ENCODE results near the gene VAV2.

DNA sequence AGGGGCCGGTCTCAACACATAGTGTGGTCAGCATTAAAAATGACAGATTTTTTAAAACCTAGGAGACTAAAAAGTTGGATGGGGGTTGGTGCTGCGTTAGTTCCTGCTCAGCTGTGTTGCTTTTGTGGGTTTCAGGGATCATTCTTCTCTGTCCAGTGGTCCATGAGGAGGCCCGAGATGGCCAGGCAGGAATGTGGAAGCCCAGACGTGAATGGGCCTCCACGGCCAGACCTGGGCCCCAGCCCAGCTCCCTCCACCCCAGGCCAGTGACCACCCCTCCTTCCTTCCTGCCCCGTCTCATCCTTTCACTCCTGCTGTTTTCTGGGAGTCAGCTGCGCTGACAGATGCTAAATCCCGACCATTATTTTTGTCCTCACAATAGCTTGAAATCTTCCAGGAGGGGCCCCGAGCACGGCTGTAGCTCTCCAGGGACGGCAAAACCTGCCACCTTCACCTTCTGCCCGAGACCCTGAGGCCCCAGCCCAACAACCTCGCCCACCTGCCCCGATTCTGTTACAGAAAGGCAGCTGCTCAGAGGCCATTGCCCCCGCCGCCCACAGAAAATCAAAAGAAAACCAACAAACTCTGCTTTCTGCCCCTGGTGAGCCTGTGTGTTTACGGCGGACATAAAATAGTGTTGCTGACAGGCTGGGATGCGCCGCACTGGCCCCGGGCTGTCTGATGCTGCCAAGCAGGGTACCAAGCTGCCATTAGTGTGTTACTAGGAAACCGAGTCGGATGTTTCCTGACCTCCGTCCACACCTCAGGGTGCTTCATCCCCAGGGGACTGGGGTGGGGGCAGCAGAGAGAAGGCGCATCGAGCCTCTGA is 170.3 kb downstream of the VAV2 start:
- TF ChIP-seq, protein P1, sequence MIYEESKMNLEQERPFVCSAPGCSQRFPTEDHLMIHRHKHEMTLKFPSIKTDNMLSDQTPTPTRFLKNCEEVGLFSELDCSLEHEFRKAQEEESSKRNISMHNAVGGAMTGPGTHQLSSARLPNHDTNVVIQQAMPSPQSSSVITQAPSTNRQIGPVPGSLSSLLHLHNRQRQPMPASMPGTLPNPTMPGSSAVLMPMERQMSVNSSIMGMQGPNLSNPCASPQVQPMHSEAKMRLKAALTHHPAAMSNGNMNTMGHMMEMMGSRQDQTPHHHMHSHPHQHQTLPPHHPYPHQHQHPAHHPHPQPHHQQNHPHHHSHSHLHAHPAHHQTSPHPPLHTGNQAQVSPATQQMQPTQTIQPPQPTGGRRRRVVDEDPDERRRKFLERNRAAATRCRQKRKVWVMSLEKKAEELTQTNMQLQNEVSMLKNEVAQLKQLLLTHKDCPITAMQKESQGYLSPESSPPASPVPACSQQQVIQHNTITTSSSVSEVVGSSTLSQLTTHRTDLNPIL (CRISPR knock-in tag; IDR thresholded peaks at IDR 0.05; ENCODE audit: low read depth) = no peak
- TF ChIP-seq ZFP3 (CRISPR knock-in tag; IDR thresholded peaks at IDR 0.05) (no peak), ZNF8 (CRISPR knock-in tag; IDR thresholded peaks at IDR 0.05) (no peak), ARNTL (CRISPR knock-in tag; IDR thresholded peaks at IDR 0.05; ENCODE audit: borderline replicate concordance, low read depth) (no peak), RARB (CRISPR knock-in tag; IDR thresholded peaks at IDR 0.05) (no peak), TOX (CRISPR knock-in tag; IDR thresholded peaks at IDR 0.05; ENCODE audit: borderline replicate concordance) (no peak), ZFP30 (CRISPR knock-in tag; IDR thresholded peaks at IDR 0.05) (no peak), OSR1 (CRISPR knock-in tag; IDR thresholded peaks at IDR 0.05) (no peak), ISL1 (CRISPR knock-in tag; IDR thresholded peaks at IDR 0.05) (no peak), CSDC2 (CRISPR knock-in tag; IDR thresholded peaks at IDR 0.05) (no peak)
- TF ChIP-seq, protein P2, sequence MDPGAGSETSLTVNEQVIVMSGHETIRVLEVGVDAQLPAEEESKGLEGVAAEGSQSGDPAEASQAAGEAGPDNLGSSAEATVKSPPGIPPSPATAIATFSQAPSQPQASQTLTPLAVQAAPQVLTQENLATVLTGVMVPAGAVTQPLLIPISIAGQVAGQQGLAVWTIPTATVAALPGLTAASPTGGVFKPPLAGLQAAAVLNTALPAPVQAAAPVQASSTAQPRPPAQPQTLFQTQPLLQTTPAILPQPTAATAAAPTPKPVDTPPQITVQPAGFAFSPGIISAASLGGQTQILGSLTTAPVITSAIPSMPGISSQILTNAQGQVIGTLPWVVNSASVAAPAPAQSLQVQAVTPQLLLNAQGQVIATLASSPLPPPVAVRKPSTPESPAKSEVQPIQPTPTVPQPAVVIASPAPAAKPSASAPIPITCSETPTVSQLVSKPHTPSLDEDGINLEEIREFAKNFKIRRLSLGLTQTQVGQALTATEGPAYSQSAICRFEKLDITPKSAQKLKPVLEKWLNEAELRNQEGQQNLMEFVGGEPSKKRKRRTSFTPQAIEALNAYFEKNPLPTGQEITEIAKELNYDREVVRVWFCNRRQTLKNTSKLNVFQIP (CRISPR knock-in tag; IDR thresholded peaks at IDR 0.05; ENCODE audit: borderline replicate concordance, low read depth) = no peak
- TF ChIP-seq, protein P3, sequence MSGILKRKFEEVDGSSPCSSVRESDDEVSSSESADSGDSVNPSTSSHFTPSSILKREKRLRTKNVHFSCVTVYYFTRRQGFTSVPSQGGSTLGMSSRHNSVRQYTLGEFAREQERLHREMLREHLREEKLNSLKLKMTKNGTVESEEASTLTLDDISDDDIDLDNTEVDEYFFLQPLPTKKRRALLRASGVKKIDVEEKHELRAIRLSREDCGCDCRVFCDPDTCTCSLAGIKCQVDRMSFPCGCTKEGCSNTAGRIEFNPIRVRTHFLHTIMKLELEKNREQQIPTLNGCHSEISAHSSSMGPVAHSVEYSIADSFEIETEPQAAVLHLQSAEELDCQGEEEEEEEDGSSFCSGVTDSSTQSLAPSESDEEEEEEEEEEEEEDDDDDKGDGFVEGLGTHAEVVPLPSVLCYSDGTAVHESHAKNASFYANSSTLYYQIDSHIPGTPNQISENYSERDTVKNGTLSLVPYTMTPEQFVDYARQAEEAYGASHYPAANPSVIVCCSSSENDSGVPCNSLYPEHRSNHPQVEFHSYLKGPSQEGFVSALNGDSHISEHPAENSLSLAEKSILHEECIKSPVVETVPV (CRISPR knock-in tag; IDR thresholded peaks at IDR 0.05) = no peak
- TF ChIP-seq, protein P4, sequence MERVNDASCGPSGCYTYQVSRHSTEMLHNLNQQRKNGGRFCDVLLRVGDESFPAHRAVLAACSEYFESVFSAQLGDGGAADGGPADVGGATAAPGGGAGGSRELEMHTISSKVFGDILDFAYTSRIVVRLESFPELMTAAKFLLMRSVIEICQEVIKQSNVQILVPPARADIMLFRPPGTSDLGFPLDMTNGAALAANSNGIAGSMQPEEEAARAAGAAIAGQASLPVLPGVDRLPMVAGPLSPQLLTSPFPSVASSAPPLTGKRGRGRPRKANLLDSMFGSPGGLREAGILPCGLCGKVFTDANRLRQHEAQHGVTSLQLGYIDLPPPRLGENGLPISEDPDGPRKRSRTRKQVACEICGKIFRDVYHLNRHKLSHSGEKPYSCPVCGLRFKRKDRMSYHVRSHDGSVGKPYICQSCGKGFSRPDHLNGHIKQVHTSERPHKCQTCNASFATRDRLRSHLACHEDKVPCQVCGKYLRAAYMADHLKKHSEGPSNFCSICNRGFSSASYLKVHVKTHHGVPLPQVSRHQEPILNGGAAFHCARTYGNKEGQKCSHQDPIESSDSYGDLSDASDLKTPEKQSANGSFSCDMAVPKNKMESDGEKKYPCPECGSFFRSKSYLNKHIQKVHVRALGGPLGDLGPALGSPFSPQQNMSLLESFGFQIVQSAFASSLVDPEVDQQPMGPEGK (CRISPR knock-in tag; IDR thresholded peaks at IDR 0.05; ENCODE audit: borderline replicate concordance) = no peak
